Hepatocyte (in vitro differentiated cells): ENCODE measurements around the gene CAPRIN1. TPM values are rescaled to one million over a fixed set of nuclear protein-coding genes. Genes with fewer than 3 reads are reported as not detected.
A peak's percentile ranks its signal among the peaks of the same experiment; 100 is the strongest.

Experiments used
- DNase-seq: peaks from one replicate; pipeline ENCODE4 v3.0.0-alpha.2; 2016; ENCODE audit warnings: low spot score
- H2AFZ ChIP-seq: fragments of 200-600 bp; sonication (generic); 2 replicates; pipeline ENCODE4 v1.6.0; 2016; ENCODE audit warnings: antibody characterized with exemption, mild to moderate bottlenecking
- H3K27ac ChIP-seq: fragments of 200-600 bp; sonication (generic); 2 replicates; pipeline ENCODE4 v1.5.1; 2016; ENCODE audit warnings: mild to moderate bottlenecking
- H3K27me3 ChIP-seq: fragments of 200-600 bp; sonication (generic); 2 replicates; pipeline ENCODE4 v1.6.1; 2016
- H3K36me3 ChIP-seq: fragments of 200-600 bp; sonication (generic); replicated peaks from 2 replicates; pipeline ENCODE4 v1.5.1; 2016; ENCODE audit warnings: low read depth; ENCODE audit not compliant: insufficient read depth
- H3K4me1 ChIP-seq: fragments of 200-600 bp; sonication (generic); 2 replicates; pipeline ENCODE4 v1.5.1; 2016; ENCODE audit warnings: mild to moderate bottlenecking, moderate library complexity; ENCODE audit not compliant: insufficient read depth
- H3K4me2 ChIP-seq: fragments of 200-600 bp; sonication (generic); 2 replicates; pipeline ENCODE4 v1.6.0; 2016
- H3K4me3 ChIP-seq: fragments of 200-600 bp; sonication (generic); 2 replicates; pipeline ENCODE4 v1.5.1; 2016; ENCODE audit warnings: mild to moderate bottlenecking
- H3K79me2 ChIP-seq: fragments of 200-600 bp; sonication (generic); 2 replicates; pipeline ENCODE4 v1.6.0; 2017; ENCODE audit warnings: mild to moderate bottlenecking
- H3K9me2 ChIP-seq: fragments of 200-600 bp; sonication (generic); replicated peaks from 2 replicates; pipeline ENCODE4 v1.6.0; 2017; ENCODE audit warnings: mild to moderate bottlenecking; ENCODE audit not compliant: insufficient read depth
- H3K9me3 ChIP-seq: fragments of 200-600 bp; sonication (generic); 2 replicates; pipeline ENCODE4 v1.5.1; 2016; ENCODE audit warnings: low read depth, mild to moderate bottlenecking
- H4K20me1 ChIP-seq: fragments of 200-600 bp; sonication (generic); 2 replicates; pipeline ENCODE4 v1.6.0; 2016; ENCODE audit warnings: mild to moderate bottlenecking; ENCODE audit not compliant: insufficient read depth, poor library complexity, severe bottlenecking
- CTCF ChIP-seq: fragments of 200-600 bp; sonication (generic); IDR thresholded peaks from 2 replicates; pipeline ENCODE4 v1.5.1; 2016; ENCODE audit warnings: antibody characterized with exemption, mild to moderate bottlenecking; ENCODE audit not compliant: poor library complexity
- EZH2 ChIP-seq: fragments of 200-600 bp; sonication (generic); IDR thresholded peaks from 2 replicates; pipeline ENCODE4 v1.6.1; 2016; ENCODE audit warnings: antibody characterized with exemption, mild to moderate bottlenecking, borderline replicate concordance
- EZH2phosphoT487 ChIP-seq: fragments of 200-600 bp; sonication (generic); IDR thresholded peaks from one replicate; pipeline ENCODE4 v1.6.1; 2018; ENCODE audit warnings: antibody characterized with exemption, mild to moderate bottlenecking, low read depth, moderate library complexity; ENCODE audit not compliant: unreplicated experiment, severe bottlenecking
- WGBS: methylation state at CpG from one replicate; pipeline ENCODE4 v1.1.6; 2016; ENCODE audit warnings: low lambda C conversion rate; ENCODE audit errors: missing lambda C conversion rate; 5-methylcytosine and 5-hydroxymethylcytosine counted together
- polyA plus RNA-seq: library from polyadenylated mRNA; unstranded; fragments of >200 nt; fragmentation: Nextera tagmentation; extraction: Ambion mirVana; gene quantifications from 2 replicates; pipeline ENCODE4 v1.2.1, GENCODE V29; 2016
- total RNA-seq: library from RNA; depleted of rRNA; stranded (reverse); fragments of >200 nt; gene quantifications from 2 replicates; pipeline ENCODE4 v1.2.3, GENCODE V29; 2014

CAPRIN1 gene
- total and polyA plus RNA-seq, 2 experiments from 2014 or later: 102 to 217 TPM

GRCh38 chr11:34126959-34127848, 75.7 kb downstream of the CAPRIN1 start:
- no peak for DNase-seq
- no peak overlapping the region for H3K4me3 ChIP-seq
- TF ChIP-seq CTCF (no peak), EZH2 (no peak), EZH2phosphoT487 (no peak)
- no peaks in the 10 kb centered on the region for H3K27me3 ChIP-seq
- no peak overlapping the region for H2AFZ ChIP-seq
- H4K20me1 ChIP-seq: no peaks in the 10 kb centered on the region
- no peaks in the 10 kb centered on the region for H3K9me2 ChIP-seq
- H3K9me3 ChIP-seq: no peaks in the 10 kb centered on the region
- WGBS: 94% methylated on average over 12 of the region's 12 CpGs
- no peak overlapping the region for H3K4me2 ChIP-seq
- no peaks in the 10 kb centered on the region for H3K79me2 ChIP-seq
- peaks cover 6% of the 10 kb centered on the region for H3K36me3 ChIP-seq
- peaks cover 3% of the 10 kb centered on the region for H3K4me1 ChIP-seq
- peak overlapping the region; percentile 78 for H3K27ac ChIP-seq

- no peak for TF ChIP-seq EZH2phosphoT487
- no peak for TF ChIP-seq EZH2
- no peak for TF ChIP-seq CTCF
- Histone ChIP-seq H3K27ac (no peak overlapping the region), H3K9me2 (no peaks in the 10 kb centered on the region), H3K36me3 (peaks cover 6% of the 10 kb centered on the region), H3K79me2 (no peaks in the 10 kb centered on the region), H3K9me3 (no peaks in the 10 kb centered on the region), H3K27me3 (no peaks in the 10 kb centered on the region), H3K4me3 (no peak overlapping the region), H2AFZ (no peak overlapping the region), H3K4me1 (peaks cover 3% of the 10 kb centered on the region), H4K20me1 (no peaks in the 10 kb centered on the region), H3K4me2 (no peak overlapping the region)
- WGBS: 97% methylated on average over 3 of the region's 3 CpGs
- no peak for DNase-seq
Observed at GRCh38 chr11:34128824-34129223, 77.3 kb downstream of the CAPRIN1 start.

- H3K4me2 ChIP-seq: no peak overlapping the region
- no peak for TF ChIP-seq EZH2phosphoT487
- TF ChIP-seq EZH2: no peak
- no peak for TF ChIP-seq CTCF
- peaks cover 6% of the 10 kb centered on the region for H3K36me3 ChIP-seq
- no peaks in the 10 kb centered on the region for H3K9me2 ChIP-seq
- no peak overlapping the region for H3K27ac ChIP-seq
- H3K4me1 ChIP-seq: no peaks in the 10 kb centered on the region
- no peaks in the 10 kb centered on the region for H3K27me3 ChIP-seq
- H2AFZ ChIP-seq: no peak overlapping the region
- H4K20me1 ChIP-seq: no peaks in the 10 kb centered on the region
- WGBS: 90% methylated on average over 4 of the region's 4 CpGs
- no peak for DNase-seq
- H3K79me2 ChIP-seq: no peaks in the 10 kb centered on the region
- H3K4me3 ChIP-seq: no peak overlapping the region
- H3K9me3 ChIP-seq: no peaks in the 10 kb centered on the region
Observed at GRCh38 chr11:34132261-34132965, 80.9 kb downstream of the CAPRIN1 start.
